Testis (tissue), 3 donors: Measurements from ENCODE around the gene ZNF397. TPM values are rescaled to one million over a fixed set of nuclear protein-coding genes. Genes with fewer than 3 reads are reported as not detected.
"Not testable (repeated sequence)": the region's sequence is repeated elsewhere in the genome, so short reads cannot be mapped to it uniquely, and the experiment has no call there.

Experiments used
- DNase-seq: peaks from one replicate; pipeline ENCODE4 v3.0.0-alpha.2; 2019
- H3K27ac ChIP-seq, 2 donors: fragments of 200-600 bp; sonication (generic); one replicate each; pipeline ENCODE4 v1.5.1; 2019
- H3K27me3 ChIP-seq: fragments of 200-600 bp; sonication (generic); one replicate; pipeline ENCODE4 v1.5.1; 2019
- H3K36me3 ChIP-seq: fragments of 200-600 bp; sonication (generic); one replicate; pipeline ENCODE4 v1.5.1; 2017; ENCODE audit warnings: low read depth; ENCODE audit errors: missing control alignments
- H3K4me1 ChIP-seq: fragments of 200-600 bp; sonication (generic); one replicate; pipeline ENCODE4 v1.5.1; 2019
- H3K4me3 ChIP-seq, 2 donors: fragments of 200-600 bp; sonication (generic); one replicate each; pipeline ENCODE4 v1.5.1; 2017 to 2019
- H3K9me3 ChIP-seq: fragments of 200-600 bp; sonication (generic); one replicate; pipeline ENCODE4 v1.5.1; 2017
- POLR2A ChIP-seq: fragments of 450-650 bp; IDR thresholded peaks from one replicate; pipeline ENCODE4 v1.6.1; 2017; ENCODE audit warnings: antibody characterized with exemption, mild to moderate bottlenecking, moderate library complexity
- WGBS, 2 donors: methylation state at CpG; one replicate each; pipeline ENCODE4 v1.1.5; 2018; 5-methylcytosine and 5-hydroxymethylcytosine counted together
- intact Hi-C: fragments of 100-400 bp; cut with DNase I; formaldehyde crosslinking; loops from one replicate; pipeline ENCODE4 v1.15.1; 2023; ENCODE audit warnings: low total_unique reads
- polyA plus RNA-seq: library from polyadenylated mRNA; stranded (reverse); fragments of 350-450 nt; fragmentation: Illumina TruSeq; extraction: RNeasy Lipid Tissue Mini Kit (QIAGEN cat#74804); gene quantifications from one replicate; pipeline ENCODE4 v1.2.3, GENCODE V29; 2014; ENCODE audit warnings: low read depth, low replicate concordance; ENCODE audit not compliant: insufficient read depth
- total RNA-seq, 2 donors: library from RNA; depleted of rRNA; stranded (reverse); fragments of >200 nt; gene quantifications; one replicate each; pipeline ENCODE4 v1.2.3, GENCODE V29; 2016
- TF ChIP-seq, protein P1 (sequence below), 3 experiments: fragments of 450-650 bp in 2 of 3; fragments of 200-600 bp in 1 of 3; sonication (generic) in 1 of 3; IDR thresholded peaks; one replicate each; pipeline ENCODE4 v1.5.1; 2016 to 2019; ENCODE audit warnings: antibody characterized with exemption in 3 of 3, mild to moderate bottlenecking in 2 of 3, moderate library complexity in 1 of 3

Gene ZNF397
- total and polyA plus RNA-seq, 3 donors from 2014 or later: 21.6 to 36.6 (median 32.2) TPM

DNA sequence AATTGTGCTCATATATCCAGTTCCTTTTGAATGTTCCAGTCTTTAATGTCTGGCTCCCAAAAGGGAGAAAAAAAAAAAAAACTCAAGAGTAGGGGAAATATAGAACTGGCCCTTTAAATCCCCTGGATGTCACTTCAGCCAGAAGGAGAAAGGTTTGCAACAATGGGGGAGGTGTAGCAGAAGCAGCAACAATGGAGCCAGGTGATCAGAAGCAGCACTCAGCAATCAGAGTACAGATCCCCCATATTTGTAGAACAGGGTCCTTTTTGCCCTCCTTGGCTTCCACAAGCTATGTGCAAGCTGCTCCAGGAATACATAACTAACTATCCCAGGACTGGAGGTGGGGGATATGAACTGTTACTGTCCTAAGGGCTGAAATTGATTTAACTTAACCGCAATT, 25.8 kb upstream of the ZNF397 start:
- intact Hi-C loops: no loop called here
- 71 to 91% methylated on average over 1 of the region's 1 CpG for WGBS, 2 donors
- Histone ChIP-seq H3K4me3 (no peak overlapping the region), H3K27ac (no peak overlapping the region), H3K4me1 (no peaks in the 10 kb centered on the region), H3K36me3 (no peaks in the 10 kb centered on the region), H3K9me3 (no peaks in the 10 kb centered on the region), H3K27me3 (no peaks in the 10 kb centered on the region)
- DNase-seq: no peak
- TF ChIP-seq, protein P1, sequence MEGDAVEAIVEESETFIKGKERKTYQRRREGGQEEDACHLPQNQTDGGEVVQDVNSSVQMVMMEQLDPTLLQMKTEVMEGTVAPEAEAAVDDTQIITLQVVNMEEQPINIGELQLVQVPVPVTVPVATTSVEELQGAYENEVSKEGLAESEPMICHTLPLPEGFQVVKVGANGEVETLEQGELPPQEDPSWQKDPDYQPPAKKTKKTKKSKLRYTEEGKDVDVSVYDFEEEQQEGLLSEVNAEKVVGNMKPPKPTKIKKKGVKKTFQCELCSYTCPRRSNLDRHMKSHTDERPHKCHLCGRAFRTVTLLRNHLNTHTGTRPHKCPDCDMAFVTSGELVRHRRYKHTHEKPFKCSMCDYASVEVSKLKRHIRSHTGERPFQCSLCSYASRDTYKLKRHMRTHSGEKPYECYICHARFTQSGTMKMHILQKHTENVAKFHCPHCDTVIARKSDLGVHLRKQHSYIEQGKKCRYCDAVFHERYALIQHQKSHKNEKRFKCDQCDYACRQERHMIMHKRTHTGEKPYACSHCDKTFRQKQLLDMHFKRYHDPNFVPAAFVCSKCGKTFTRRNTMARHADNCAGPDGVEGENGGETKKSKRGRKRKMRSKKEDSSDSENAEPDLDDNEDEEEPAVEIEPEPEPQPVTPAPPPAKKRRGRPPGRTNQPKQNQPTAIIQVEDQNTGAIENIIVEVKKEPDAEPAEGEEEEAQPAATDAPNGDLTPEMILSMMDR (IDR thresholded peaks at IDR 0.05): no peak
- TF ChIP-seq POLR2A: no peak

DNA sequence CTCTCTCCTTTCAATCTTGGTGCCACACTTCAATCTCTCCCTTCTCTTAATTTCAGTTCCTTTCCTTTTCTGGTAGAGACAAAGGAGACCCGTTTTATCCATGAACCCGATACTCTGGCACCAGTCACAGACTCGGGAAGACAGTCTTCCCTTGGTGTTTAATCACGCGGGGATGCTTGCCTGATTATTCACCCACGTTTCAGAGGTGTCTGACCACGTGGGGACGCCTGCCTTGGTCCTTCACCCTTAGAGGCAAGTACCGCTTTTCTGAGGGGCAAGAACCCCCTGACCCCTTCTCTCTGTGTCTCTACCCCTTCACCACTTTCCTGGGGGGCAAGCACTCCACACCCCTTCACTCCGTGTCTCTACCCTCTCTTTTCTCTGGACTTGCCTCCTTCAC, 24.2 kb upstream of the ZNF397 start:
- H3K36me3 ChIP-seq, H3K27ac ChIP-seq, H3K4me3 ChIP-seq, H3K9me3 ChIP-seq, H3K27me3 ChIP-seq, intact Hi-C loops, H3K4me1 ChIP-seq, DNase-seq: not testable (repeated sequence)
- 88 to 91% methylated on average over 10 of the region's 10 CpGs for WGBS, 2 donors

DNA sequence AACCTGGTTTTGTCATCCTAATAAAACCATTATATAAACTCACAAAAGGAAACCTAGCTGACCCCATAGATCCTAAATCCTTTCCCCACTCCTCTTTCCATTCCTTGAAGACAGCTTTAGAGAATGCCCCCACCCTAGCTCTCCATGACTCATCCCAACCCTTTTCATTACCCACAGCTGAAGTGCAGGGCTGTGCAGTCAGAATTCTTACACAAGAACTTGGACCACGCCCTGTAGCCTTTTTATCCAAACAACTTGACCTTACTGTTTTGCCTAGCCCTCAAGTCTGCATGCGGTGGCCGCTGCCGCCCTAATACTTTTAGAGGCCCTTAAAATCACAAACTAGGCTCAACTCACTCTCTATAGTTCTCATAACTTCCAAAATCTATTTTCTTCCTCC, 21.5 kb upstream of the ZNF397 start:
- H3K4me3 ChIP-seq, H3K36me3 ChIP-seq, DNase-seq, H3K9me3 ChIP-seq, H3K27ac ChIP-seq, H3K4me1 ChIP-seq, intact Hi-C loops, H3K27me3 ChIP-seq: not testable (repeated sequence)
- 88 to 96% methylated on average over 4 of the region's 4 CpGs for WGBS, 2 donors

DNA sequence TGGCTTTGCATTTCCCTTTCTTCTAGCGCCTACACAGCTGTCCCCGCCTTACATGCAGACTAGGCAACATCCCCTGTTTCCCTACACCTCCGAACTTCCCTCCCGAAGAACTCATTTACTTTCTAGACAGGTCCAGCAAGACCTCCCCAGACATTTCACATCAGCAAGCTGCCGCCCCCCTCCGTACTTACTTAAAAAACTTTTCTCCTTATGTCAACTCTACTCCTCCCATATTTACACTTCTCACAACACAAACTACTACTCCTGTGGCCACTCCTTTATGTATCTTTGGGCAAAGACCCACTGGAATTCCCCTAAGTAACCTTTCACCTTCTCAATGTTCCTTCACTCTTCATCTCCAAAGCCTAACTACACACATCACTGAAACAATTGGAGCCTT, 20.4 kb upstream of the ZNF397 start:
- Histone ChIP-seq H3K36me3 (no peaks in the 10 kb centered on the region), H3K27ac (no peak overlapping the region), H3K9me3 (no peaks in the 10 kb centered on the region), H3K4me3 (no peak overlapping the region), H3K4me1 (no peaks in the 10 kb centered on the region), H3K27me3 (no peaks in the 10 kb centered on the region)
- no peak for DNase-seq
- 90 to 94% methylated on average over 6 of the region's 6 CpGs for WGBS, 2 donors
- TF ChIP-seq POLR2A: no peak
- TF ChIP-seq, protein P1 (IDR thresholded peaks at IDR 0.05): no peak
- intact Hi-C loops: no loop called here

- TF ChIP-seq, protein P1 (IDR thresholded peaks at IDR 0.05): no peak
- TF ChIP-seq POLR2A: no peak
- H3K27ac ChIP-seq: no peak overlapping the region
- DNase-seq: no peak
- intact Hi-C loops: no loop called here
- no peaks in the 10 kb centered on the region for H3K4me1 ChIP-seq
- no peaks in the 10 kb centered on the region for H3K9me3 ChIP-seq
- no peaks in the 10 kb centered on the region for H3K27me3 ChIP-seq
- H3K36me3 ChIP-seq: no peaks in the 10 kb centered on the region
- no peak overlapping the region for H3K4me3 ChIP-seq
- WGBS, 2 donors: 92 to 93% methylated on average over 3 of the region's 3 CpGs
These were observed 17.0 kb upstream of the ZNF397 start for GRCh38 chr18:35223797-35224196.

DNA sequence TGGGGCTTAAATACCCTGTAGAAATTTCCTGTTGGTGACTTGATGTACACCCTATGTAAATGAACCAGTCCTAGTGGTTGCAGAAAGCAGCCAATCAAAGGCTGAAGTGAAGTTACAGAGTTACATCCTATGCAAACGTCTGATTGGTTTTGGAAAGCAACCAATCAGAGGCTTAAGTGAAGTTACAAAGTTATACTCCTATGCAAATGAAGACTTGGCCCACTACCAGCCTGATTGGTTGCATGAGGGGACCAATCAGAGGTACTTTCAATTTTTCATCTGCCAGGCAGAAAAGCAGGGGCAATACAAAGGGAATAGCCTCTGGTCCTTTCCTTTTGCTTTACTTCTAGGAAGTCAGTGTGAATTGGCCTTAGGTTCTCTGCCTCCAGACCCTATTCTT, 13.6 kb upstream of the ZNF397 start:
- Histone ChIP-seq H3K9me3 (no peaks in the 10 kb centered on the region), H3K36me3 (no peaks in the 10 kb centered on the region), H3K4me3 (no peak overlapping the region), H3K27ac (no peak overlapping the region), H3K27me3 (no peaks in the 10 kb centered on the region), H3K4me1 (no peaks in the 10 kb centered on the region)
- WGBS, 2 donors: 40 to 67% methylated on average over 1 of the region's 1 CpG
- DNase-seq: no peak
- intact Hi-C loops: no loop called here
- no peak for TF ChIP-seq POLR2A
- TF ChIP-seq, protein P1 (IDR thresholded peaks at IDR 0.05): no peak
